GM19372 (cell line): Measurements from ENCODE around the gene MEF2A.
"Not testable (repeated sequence)": the region's sequence is repeated elsewhere in the genome, so short reads cannot be mapped to it uniquely, and the experiment has no call there.

Experiments used
- ATAC-seq: cut with Tn5 transposase; IDR thresholded peaks from one replicate; pipeline ENCODE4 v1.9.1; 2021; ENCODE audit warnings: mild to moderate bottlenecking, low read depth, moderate library complexity; ENCODE audit not compliant: unreplicated experiment

The MEF2A gene

GRCh38 chr15:99634576-99634975 lies 68.8 kb downstream of the MEF2A start:
- no peak for ATAC-seq

DNA sequence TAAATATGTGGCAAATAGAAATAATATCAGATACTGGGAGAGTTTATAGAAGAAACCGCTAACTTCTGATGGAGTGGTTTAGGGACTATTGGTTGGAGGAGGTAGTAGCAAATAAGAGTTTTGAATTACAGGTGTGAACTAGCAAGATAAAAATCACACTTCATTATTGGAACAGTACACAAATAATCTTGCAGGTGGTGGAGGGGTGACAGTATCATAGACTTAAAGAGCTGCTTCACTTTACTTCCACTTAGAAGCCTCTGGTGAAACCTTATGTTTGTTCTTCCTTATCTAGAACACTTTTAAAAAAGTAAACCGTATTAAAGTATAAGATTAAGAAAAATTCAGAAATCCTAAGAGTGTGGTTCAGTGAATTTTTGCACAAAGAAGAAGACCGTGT lies 69.4 kb downstream of the MEF2A start:
- no peak for ATAC-seq

DNA sequence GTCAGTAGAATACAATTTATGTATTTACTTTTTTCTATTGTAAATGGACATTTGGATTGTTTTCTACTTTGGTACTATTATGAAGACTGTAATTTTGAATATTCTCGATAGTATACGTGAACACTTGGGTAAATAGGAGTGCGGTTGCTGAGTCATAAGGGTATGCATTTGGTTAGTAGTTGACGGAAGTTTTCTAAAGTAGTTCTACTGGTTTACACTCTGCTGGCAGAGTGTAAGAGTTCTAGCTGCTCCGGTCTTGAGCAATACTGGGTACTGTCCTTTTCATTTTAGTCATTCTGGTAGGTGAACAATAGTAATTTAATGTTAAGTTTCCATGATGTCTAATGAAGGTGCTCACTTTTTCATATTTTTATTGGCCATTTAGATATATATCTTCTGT lies 70.0 kb downstream of the MEF2A start:
- no peak for ATAC-seq

DNA sequence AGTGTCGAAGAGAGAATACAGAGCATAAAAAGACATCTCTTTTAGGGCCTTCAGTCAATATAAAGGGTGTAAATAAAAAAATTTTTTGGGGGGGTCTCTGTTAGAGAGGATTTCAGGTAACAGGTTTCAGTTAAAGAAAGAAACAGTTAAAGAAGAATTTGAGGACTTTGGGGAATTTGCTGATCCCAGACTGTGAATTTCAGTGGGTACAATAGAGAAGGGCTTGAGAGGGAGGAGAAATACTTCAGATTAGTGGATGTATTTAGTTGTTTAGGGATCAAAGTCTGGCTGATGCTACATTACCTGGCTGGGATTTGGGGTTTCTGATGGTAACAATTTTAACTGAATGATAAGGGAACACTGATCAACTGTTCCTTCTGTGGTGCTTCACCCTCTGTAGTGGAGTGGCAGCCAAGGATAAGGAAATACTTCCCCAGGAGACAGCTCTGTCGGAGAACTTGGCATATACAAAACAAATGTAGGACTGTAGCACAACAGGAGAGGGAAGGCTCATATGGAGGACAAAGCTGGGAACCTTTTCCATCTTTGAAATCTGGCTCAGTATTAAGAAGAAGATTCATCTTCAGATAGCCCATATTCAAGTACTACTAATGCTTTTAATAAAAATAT lies 79.2 kb downstream of the MEF2A start:
- no peak for ATAC-seq

DNA sequence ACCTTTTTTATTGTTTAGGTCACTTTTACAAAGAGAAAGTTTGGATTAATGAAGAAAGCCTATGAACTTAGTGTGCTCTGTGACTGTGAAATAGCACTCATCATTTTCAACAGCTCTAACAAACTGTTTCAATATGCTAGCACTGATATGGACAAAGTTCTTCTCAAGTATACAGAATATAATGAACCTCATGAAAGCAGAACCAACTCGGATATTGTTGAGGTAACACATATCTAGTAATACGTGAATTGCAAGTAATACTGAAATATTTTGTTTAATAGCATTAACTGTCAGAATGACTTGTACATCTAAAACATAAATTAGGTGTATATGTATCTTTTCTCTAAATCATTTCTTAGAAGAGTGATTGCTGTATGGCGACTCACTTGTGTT lies 79.8 kb downstream of the MEF2A start:
- ATAC-seq = no peak

DNA sequence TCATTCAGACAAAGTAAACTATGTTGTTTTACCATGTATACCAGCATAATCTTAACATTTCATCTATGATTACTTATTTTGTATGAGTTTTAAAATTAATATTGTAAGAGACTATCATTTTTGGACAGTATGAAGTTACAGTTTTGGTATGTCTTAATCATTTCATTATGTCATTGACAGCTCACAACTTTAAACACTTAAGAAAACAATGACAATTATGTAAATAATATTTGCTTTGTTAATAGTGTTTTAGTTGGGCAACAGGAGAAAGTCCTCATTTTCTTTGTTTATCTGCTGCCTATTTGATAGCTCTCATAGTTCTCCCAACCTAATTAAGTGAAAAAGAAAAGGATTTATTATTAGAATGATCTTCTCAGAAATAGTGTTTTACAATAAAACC lies 80.2 kb downstream of the MEF2A start:
- ATAC-seq = no peak

GRCh38 chr15:99651023-99651807 lies 85.4 kb downstream of the MEF2A start:
- ATAC-seq = no peak

- no peak for ATAC-seq
These were observed 90.4 kb downstream of the MEF2A start for GRCh38 chr15:99656205-99656604.

DNA sequence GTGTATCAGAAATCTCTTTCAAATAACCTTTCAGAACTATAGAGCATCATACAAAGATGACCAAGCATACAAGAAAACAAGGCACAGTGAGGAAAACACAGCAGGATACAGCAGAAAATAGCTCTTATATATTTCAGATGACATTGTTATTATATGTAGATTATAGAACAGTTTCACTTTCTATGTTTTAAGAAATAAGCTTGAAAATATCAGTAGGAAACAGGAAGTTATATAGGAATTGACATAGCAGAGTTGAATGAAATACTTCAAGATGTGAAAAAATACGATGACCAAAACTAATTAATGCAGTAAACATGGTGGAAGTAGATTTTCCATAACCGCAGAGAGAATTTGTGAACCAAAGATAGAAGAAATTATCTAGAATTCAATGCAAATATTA lies 92.2 kb downstream of the MEF2A start:
- no peak for ATAC-seq

DNA sequence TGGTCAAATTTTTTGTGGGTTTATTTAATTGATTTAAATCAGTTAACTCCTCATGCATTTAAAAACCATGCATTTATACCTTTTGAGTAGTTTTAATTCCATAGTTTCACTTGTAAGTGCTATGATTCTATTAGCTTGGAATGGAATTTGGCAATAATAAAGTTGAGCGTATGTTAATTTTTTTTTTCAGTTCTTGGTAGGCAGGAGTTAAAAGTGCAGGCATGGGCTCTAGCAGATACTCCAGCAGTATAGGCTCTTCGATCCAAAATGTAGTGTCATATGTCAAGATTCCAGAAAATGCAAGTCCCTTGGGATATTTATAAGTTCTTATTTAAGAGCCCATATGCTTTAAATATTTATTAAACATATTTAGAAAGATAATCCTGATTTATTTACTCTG lies 97.1 kb downstream of the MEF2A start:
- ATAC-seq = no peak

GRCh38 chr15:99666073-99666472 lies 100.3 kb downstream of the MEF2A start:
- ATAC-seq = not testable (repeated sequence)

- ATAC-seq = no peak
These were observed 102.9 kb downstream of the MEF2A start for GRCh38 chr15:99668533-99669182.

- no peak for ATAC-seq
These were observed 103.5 kb downstream of the MEF2A start for GRCh38 chr15:99669250-99669649.

GRCh38 chr15:99671926-99672635 lies 106.3 kb downstream of the MEF2A start:
- ATAC-seq = no peak

DNA sequence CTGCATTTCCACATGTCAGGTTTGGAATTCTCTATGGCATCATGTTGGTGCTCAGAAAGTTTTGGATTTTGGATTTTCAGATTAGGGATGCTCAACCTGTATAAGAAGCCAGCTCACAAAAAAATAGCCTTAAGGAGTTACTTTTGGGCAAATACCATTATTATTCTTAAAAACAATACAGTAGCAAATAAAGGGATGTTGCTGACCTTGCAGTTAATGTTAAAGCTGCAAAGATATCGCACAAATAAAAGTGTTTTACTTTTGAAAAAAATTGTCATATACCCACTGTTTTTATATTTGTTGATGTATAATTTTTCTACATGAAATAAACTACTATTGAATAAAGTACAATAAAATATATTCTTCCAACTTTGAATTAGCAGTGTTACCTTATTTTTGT lies 107.3 kb downstream of the MEF2A start:
- ATAC-seq = no peak

DNA sequence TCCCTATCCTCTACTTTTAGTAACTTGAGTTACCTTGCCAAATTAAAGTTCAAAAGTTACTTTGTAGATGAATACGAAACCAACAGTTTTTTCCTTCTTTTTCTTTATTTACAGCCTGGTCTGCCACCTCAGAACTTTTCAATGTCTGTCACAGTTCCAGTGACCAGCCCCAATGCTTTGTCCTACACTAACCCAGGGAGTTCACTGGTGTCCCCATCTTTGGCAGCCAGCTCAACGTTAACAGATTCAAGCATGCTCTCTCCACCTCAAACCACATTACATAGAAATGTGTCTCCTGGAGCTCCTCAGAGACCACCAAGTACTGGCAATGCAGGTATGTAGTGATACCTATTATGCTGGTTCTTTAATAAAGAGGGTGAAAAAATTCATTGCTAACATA lies 108.5 kb downstream of the MEF2A start:
- no peak for ATAC-seq

GRCh38 chr15:99677540-99678134 lies 111.9 kb downstream of the MEF2A start:
- peak; percentile 80 for ATAC-seq

DNA sequence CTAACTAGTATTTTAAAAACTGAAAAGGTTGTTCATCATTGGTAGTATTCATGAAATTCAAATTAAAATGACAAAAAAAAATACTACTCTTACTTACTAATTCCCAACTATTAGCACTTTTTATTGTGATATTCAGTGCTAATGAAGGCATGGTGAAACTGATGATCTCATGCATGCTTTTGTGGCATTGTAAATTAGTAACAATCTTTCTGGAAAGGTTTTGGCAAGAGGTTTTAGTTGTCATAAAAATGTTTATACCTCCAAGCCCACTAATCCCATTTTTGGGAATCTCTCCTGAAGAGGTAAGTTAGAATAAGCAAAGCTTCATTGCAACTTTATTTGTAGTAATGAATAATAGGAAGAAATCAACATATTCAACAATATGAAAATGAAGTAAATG lies 114.5 kb downstream of the MEF2A start:
- ATAC-seq = no peak

DNA sequence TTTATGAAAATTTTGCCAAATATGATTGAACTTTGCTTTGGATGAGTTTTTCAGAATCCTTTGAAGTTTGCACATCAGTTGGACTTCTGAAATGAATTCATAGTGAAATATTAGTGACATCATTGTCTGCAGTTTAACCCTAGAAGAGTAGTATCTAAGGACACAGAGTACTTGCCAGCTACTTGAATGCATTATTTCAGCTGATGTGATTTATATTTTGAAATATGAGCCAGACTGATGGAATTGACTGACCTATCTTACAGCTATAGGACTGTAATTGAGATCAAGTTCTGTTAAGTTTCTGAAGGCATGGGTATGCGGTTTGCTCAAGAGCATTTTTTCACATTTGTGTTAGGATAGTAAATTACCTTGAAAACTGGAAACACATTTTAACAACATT lies 116.2 kb downstream of the MEF2A start:
- no peak for ATAC-seq

DNA sequence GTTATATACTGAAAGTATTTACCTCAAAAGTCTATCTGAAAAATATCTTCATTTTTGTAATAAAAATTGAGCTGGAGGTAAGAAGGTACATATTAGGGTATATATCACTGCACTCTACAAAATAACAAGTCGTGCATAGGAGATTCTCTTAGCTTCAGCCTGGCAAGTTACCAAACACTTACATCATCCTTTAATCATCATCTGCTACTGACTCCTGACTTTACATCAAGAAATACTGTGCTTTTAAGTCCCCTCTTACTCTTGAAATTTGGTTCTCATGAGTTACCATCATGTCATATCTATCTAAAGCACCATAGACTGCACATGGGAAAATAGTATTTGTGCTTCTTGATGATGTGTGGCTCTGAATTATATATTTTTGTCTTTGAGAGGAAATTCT lies 116.7 kb downstream of the MEF2A start:
- ATAC-seq = no peak
